ENCODE results near the gene PPP1R15A.
"Not testable (repeated sequence)": the region's sequence is repeated elsewhere in the genome, so short reads cannot be mapped to it uniquely, and the experiment has no call there.

Gene PPP1R15A

GRCh38 chr19:48859711-48860572 is 12.3 kb upstream of the PPP1R15A start:
- DNase-seq (ENCODE audit: low spot score): no peak

GRCh38 chr19:48861313-48861712 is 10.9 kb upstream of the PPP1R15A start:
- DNase-seq (ENCODE audit: low spot score): no peak

- DNase-seq (ENCODE audit: low spot score): no peak
Measured at GRCh38 chr19:48862827-48863226, 9.4 kb upstream of the PPP1R15A start.

- no peak for DNase-seq (ENCODE audit: low spot score)
Measured at GRCh38 chr19:48866692-48867091, 5.5 kb upstream of the PPP1R15A start.

GRCh38 chr19:48867123-48867745 is 5.0 kb upstream of the PPP1R15A start:
- no peak for DNase-seq (ENCODE audit: low spot score)

- no peak for DNase-seq (ENCODE audit: low spot score)
Measured at GRCh38 chr19:48867746-48868113, 4.5 kb upstream of the PPP1R15A start.

- DNase-seq (ENCODE audit: low spot score): peak; percentile 69
Measured at GRCh38 chr19:48868114-48868886, 3.9 kb upstream of the PPP1R15A start, which contains the start of gene PLEKHA4. PLEKHA4 (minus strand) TSS chr19:48868617; CDS start chr19:48867620, 997 bp downstream.

GRCh38 chr19:48870048-48870447 is 2.2 kb upstream of the PPP1R15A start:
- no peak for DNase-seq (ENCODE audit: low spot score)

GRCh38 chr19:48871471-48872181 is 595 bp upstream of the PPP1R15A start:
- not testable (repeated sequence) for DNase-seq (ENCODE audit: low spot score)

- peak; percentile 88 for DNase-seq (ENCODE audit: low spot score)
Measured at GRCh38 chr19:48872884-48873475, 759 bp downstream of the PPP1R15A start.

- DNase-seq (ENCODE audit: low spot score): no peak
Measured at GRCh38 chr19:48873476-48874302, 1.5 kb downstream of the PPP1R15A start.

GRCh38 chr19:48874303-48875135 is 2.3 kb downstream of the PPP1R15A start:
- DNase-seq (ENCODE audit: low spot score): peak; percentile 27

- not testable (repeated sequence) for DNase-seq (ENCODE audit: low spot score)
Measured at GRCh38 chr19:48876043-48876981, 4.1 kb downstream of the PPP1R15A start.

GRCh38 chr19:48877855-48878195 is 5.6 kb downstream of the PPP1R15A start:
- no peak for DNase-seq (ENCODE audit: low spot score)

- DNase-seq (ENCODE audit: low spot score): no peak
Measured at GRCh38 chr19:48878196-48879024, 6.2 kb downstream of the PPP1R15A start.

- no peak for DNase-seq (ENCODE audit: low spot score)
Measured at GRCh38 chr19:48879025-48879637, 6.9 kb downstream of the PPP1R15A start.

- not testable (repeated sequence) for DNase-seq (ENCODE audit: low spot score)
Measured at GRCh38 chr19:48879696-48880095, 7.5 kb downstream of the PPP1R15A start.
